ENCODE measurements around the gene ERI2.
"Not testable (repeated sequence)": the region's sequence is repeated elsewhere in the genome, so short reads cannot be mapped to it uniquely, and the experiment has no call there.

The ERI2 gene

GRCh38 chr16:20812510-20812909 is 6.2 kb upstream of the ERI2 start:
- DNase-seq, result no peak

GRCh38 chr16:20811889-20812439 is 5.7 kb upstream of the ERI2 start:
- no peak for DNase-seq

GRCh38 chr16:20807862-20808261 is 1.6 kb upstream of the ERI2 start:
- no peak for DNase-seq

DNA sequence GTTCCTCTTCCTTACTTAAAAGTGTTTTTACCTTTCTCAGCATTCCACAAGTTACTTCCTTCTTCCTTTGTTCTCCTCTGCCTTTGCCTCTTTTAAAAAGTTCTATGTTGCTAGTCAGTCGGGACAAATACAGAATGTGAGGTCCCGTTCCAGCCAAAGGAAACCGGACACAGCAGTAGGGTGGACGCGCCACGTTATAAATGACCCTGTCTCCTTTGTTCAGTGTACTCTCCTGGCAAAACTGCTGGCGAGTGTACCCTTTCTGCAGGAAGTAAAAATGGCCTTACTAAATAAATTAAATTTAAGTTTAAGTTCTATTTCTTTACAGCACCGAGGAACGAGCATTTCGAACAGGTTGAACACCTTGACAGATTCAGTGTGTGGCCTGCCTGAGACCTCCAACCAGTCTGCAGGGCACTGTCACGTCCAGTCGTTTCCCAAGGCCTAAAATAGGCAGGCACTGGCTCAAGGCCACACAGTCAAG is 546 bp downstream of the ERI2 start:
- DNase-seq, result not testable (repeated sequence)

GRCh38 chr16:20803561-20804214 is 2.6 kb downstream of the ERI2 start:
- no peak for DNase-seq

- no peak for DNase-seq
These were observed 3.1 kb downstream of the ERI2 start for GRCh38 chr16:20803192-20803560.

DNA sequence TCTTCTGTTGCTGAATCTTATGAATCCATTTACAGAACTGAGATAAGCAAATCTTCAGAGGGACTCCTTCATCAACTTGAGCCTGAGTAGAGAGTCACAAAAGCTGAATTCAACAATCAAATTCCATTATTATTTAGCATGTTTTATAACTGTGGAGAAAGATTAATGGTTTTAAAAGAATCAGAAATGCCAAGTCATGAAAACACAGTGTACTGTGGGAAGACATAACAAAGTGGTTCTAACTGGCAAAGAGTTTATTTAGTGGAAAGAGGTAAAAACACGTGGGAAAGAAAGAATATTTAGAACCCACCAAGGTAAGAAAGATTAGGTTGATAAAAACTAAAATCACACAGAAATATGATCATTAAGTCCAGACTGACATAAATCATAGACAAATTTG is 5.0 kb downstream of the ERI2 start:
- DNase-seq, result no peak

- no peak for DNase-seq
These were observed 6.7 kb downstream of the ERI2 start for GRCh38 chr16:20799599-20799998.

DNA sequence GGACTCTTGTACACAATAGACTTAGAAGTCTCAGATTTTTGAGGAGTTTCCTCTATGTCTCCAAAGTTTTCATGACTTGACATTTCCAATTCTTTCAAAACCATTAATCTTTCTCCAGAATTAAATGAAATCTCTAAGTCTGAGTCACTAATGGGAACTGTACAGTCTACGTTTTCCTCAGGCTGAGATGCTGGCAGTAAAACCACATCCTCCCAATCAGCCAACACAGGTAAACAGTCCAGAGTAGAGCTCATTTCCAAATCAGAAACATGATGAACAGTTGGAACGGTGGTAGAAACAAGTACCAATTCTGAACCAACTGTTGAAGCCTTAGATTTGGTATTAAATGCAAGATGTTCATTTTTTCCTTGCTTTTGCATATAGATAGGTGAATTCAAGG is 7.9 kb downstream of the ERI2 start:
- no peak for DNase-seq

- no peak for DNase-seq
These were observed 14.2 kb downstream of the ERI2 start for GRCh38 chr16:20791923-20792612.

- no peak for DNase-seq
These were observed 17.1 kb downstream of the ERI2 start for GRCh38 chr16:20789130-20789529.

- DNase-seq, result no peak
These were observed 22.1 kb downstream of the ERI2 start for GRCh38 chr16:20784204-20784603.

DNA sequence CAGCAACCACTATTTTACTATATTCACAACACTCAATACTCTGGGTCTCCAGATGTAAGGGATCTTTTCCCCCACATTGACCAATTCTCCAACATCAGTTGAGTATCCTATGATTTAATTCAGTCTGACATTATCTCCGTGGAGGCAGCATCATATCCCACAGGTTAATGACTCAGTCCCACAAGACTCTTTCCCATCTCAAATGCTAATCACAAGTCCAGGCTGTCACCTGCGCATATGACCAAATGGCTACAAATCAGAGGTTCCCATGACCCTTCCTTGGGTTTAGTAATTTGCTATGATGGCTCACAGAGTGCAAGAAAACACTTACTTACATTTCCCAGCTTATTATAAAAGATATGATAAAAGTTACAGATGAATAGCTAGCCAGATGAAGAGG is 23.8 kb downstream of the ERI2 start:
- DNase-seq, result no peak

- DNase-seq, result no peak
These were observed 24.6 kb downstream of the ERI2 start for GRCh38 chr16:20781697-20782096.

GRCh38 chr16:20774703-20775362 is 31.4 kb downstream of the ERI2 start:
- peak; percentile 32 for DNase-seq

DNA sequence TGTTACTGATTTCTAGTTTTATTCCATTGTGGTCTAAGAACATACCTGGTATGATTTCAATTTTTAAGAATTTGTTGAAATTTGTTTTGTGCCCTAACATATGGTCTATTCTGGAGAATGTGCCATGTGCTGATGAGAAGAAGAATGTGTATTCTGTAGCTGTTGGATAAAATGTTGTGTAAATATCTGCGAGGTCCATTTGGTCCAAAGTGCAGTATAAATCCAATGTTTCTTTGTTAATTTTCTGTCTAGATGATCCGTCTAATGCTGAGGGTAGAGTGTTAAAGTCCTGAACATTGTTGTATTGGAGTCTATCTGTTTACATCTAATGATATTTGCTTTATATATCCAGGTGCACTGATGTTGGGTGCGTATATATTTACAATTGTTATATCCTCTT is 32.6 kb downstream of the ERI2 start:
- DNase-seq, result no peak

- no peak for DNase-seq
These were observed 37.5 kb downstream of the ERI2 start for GRCh38 chr16:20768818-20769217.

DNA sequence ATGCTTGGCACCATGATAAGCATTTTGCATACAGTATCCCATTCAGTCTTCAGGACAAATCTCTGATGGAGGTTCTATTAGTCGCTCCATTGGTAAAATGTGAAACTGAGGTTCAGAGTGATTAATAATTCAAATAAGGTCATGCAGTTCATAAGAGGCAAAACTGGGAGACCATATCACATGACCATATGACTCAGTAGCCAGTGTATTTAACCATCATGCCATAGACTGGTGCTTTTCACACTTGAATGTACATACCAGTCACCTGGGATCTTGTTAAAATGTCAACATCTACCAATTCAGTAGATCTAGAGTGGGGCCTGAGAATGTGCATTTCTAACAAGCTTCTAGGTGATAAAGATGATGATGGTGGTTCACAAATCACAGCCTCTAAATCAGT is 38.2 kb downstream of the ERI2 start:
- no peak for DNase-seq

GRCh38 chr16:20767577-20767976 is 38.7 kb downstream of the ERI2 start:
- no peak for DNase-seq

DNA sequence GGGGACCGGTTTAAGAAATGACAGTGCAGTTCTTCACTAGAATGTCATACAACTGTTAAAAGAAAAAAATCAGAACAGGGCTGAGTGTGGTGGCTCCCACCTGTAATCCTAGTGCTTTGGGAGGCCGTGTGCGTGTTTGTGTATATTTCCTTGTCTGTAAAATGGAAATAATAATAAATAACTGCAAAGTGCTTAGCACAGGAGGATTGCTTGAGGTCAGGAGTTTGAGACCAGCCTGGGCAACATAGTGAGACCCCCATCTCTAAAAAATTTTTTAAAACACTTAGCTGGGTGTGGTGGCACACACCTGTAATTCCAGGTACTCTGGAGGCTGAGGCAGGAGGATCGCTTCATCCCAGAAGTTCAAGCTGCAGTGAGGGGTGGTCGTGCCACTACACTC is 40.0 kb downstream of the ERI2 start:
- DNase-seq, result no peak

GRCh38 chr16:20765732-20766131 is 40.5 kb downstream of the ERI2 start:
- no peak for DNase-seq

DNA sequence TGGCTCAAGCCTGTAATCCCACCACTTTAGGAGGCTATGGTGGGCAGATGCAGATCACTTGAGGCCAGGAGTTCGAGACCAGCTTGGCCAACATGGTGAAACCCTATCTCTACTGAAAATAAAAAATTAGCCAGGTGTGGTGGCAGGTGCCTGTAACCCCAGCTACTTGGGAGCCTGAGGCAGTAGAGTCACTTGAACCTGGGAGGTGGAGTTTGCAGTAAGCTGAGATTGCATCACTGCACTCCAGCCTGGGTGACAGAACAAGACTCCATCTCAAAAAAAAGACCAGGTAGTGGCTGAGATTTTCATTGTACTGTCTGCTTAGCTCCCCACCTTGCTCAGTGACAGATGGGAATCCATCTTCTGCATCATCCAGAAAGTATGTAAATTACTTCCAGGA is 41.8 kb downstream of the ERI2 start:
- not testable (repeated sequence) for DNase-seq

- peak; percentile 51 for DNase-seq
These were observed 42.6 kb downstream of the ERI2 start, which contains the start of gene ACSM3 for GRCh38 chr16:20763461-20764232. Gene ACSM3, plus strand, starts transcription at chr16:20764014. Its CDS starts 6,021 bp downstream, at chr16:20770035.

Measured in left hindlimb (tissue), 1 donor.